ENCODE results near the gene JAKMIP1. TPM values are rescaled to one million over a fixed set of nuclear protein-coding genes. Genes with fewer than 3 reads are reported as not detected.

The JAKMIP1 gene
- total RNA-seq, 2 donors from 2014 or later, result 0.78 to 1.3 TPM

DNA sequence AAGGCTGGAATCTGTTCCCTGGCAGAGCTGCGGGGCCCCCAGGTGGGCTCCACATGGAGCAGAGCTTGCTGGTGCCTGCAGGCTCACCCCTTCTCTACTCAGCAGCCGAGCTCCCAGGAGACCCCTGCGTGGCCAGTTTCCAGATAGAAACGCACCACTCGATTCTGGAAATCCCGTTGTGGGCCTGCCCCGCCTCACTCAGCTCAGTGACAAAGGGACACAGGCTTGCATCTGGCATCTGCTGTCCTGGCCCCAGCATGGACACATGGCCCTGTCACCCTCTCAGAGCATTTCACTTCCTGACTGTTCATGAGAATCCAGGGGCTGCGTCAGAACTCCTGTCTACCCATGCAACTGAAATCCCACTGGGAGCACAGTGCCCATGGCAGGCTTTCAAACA lies 161.6 kb downstream of the JAKMIP1 start:
- Histone ChIP-seq H3K9me3 (no peaks in the 10 kb centered on the region), H3K4me1 (no peaks in the 10 kb centered on the region), H3K4me3 (no peak overlapping the region), H3K27ac (no peak overlapping the region), H3K27me3 (no peaks in the 10 kb centered on the region), H3K36me3 (replicated peaks in 1 of 2; ENCODE audit: insufficient read depth in 1 of 2, low read depth in 2 of 2) (no peaks in the 10 kb centered on the region)
- TF ChIP-seq POLR2A (IDR thresholded peaks at IDR 0.05) (no peak), CTCF (IDR thresholded peaks at IDR 0.05) (no peak)
- 60 to 76% methylated on average over 6 to 8 of the region's 8 CpGs for WGBS, 2 donors
- ATAC-seq, result no peak
- no peak for DNase-seq
- intact Hi-C loops (cut with DNase I), result no loop called here

DNA sequence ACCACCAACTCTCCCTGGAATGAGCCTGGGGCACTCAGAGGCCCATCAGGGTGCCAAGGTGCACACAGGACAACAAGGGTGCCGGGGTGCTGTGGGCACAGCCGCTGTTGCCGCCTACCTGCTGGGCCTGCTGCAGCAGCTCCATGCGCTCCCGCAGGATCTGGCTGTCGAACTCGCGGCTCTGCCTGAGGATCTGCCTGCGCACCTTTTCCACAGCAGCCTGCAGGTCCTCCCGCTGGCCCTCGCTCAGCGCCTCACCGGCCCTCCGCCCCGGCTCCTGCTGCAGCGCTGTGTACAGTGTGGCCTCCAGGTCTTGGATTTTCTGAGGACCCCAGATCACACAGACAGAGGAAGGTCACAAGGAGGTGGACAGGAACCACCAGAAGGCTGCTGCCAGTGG lies 164.6 kb downstream of the JAKMIP1 start:
- intact Hi-C loops (cut with DNase I), result no loop called here
- no peak for DNase-seq
- no peak overlapping the region for H3K27ac ChIP-seq
- ATAC-seq, result no peak
- H3K4me1 ChIP-seq, result no peaks in the 10 kb centered on the region
- H3K27me3 ChIP-seq, result no peaks in the 10 kb centered on the region
- H3K4me3 ChIP-seq, result no peak overlapping the region
- no peaks in the 10 kb centered on the region for H3K36me3 ChIP-seq (replicated peaks in 1 of 2; ENCODE audit: insufficient read depth in 1 of 2, low read depth in 2 of 2)
- no peaks in the 10 kb centered on the region for H3K9me3 ChIP-seq
- TF ChIP-seq CTCF (IDR thresholded peaks at IDR 0.05) (no peak), POLR2A (IDR thresholded peaks at IDR 0.05) (no peak)
- WGBS, 2 donors, result 83 to 100% methylated on average over 1 to 11 of the region's 16 CpGs

DNA sequence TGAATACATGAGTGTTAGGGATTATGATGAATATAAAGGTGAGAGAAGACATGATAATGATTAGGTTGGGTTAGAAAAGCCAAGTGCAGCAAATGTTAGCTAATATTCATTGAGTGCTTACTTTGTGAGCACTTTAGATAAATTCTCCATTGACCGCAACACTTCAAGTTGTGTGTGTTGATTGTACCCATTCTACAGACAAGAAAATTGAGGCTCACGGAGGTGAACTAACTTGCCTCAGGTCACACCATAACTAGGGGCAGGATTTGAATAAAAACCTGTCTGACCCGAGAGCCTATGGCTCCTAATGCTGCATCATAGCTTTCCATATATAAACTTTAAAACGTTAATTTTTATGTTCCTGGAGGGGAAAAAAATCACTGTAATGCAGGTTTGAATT lies 167.0 kb downstream of the JAKMIP1 start:
- no peak overlapping the region for H3K4me3 ChIP-seq
- TF ChIP-seq CTCF (IDR thresholded peaks at IDR 0.05) (no peak), POLR2A (IDR thresholded peaks at IDR 0.05) (no peak)
- intact Hi-C loops (cut with DNase I), result no loop called here
- ATAC-seq (no peak), DNase-seq (no peak)
- no peaks in the 10 kb centered on the region for H3K27me3 ChIP-seq
- WGBS, 2 donors, result 50 to 77% methylated on average over 4 of the region's 4 CpGs
- no peaks in the 10 kb centered on the region for H3K9me3 ChIP-seq
- H3K27ac ChIP-seq, result no peak overlapping the region
- H3K36me3 ChIP-seq (replicated peaks in 1 of 2; ENCODE audit: insufficient read depth in 1 of 2, low read depth in 2 of 2), result no peaks in the 10 kb centered on the region
- H3K4me1 ChIP-seq, result no peaks in the 10 kb centered on the region

DNA sequence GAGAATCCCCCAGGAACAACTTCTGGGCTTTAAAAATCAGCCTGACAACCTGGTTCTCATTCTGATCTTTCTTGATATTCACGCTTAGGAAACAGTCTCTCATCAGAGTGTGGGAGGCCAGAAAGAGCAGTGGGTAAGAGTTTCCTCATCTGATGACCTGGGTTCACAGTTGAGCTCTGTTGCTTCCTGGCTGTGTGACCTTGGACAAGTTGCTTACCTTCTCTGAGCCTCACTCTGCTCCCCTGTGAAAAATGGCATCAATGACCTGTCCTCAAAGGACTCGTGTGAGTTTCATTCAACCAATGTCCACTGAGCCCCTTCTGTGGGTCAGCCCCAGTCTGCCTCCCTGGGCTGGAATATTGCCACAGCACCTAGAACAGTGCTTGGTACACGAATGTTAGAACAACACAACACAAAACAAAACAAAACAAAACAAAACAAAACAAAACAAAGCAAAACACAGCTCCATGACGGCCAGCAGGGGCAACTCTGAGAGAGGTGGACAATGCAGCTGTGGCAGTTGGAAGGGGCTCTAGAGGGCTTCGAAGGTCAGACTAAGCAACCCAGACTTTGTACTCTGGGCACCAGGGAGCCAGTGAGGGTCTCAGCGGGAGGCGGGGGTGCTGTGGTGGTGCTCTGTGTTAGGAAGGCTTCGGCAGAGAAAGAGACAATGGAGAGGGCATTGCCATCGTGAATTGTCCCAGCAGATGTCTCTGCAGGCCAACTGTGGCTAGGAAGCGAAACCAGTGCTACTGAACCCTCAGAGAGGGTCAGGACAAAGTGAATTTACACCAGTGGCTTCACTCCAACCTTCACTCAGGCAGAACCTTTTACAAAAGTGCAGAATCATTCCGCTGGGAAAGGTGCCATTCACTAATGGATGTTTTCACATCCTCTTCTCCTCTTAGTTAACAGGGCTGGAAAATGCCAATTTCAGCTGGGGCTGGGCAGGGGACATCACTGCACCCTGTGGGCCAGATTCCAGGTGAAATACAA lies 167.8 kb downstream of the JAKMIP1 start:
- Histone ChIP-seq H3K27me3 (no peaks in the 10 kb centered on the region), H3K4me1 (no peaks in the 10 kb centered on the region), H3K9me3 (no peaks in the 10 kb centered on the region), H3K36me3 (replicated peaks in 1 of 2; ENCODE audit: insufficient read depth in 1 of 2, low read depth in 2 of 2) (no peaks in the 10 kb centered on the region), H3K27ac (no peak overlapping the region), H3K4me3 (no peak overlapping the region)
- intact Hi-C loops (cut with DNase I), result no loop called here
- 53 to 54% methylated on average over 10 to 11 of the region's 11 CpGs for WGBS, 2 donors
- DNase-seq (peak in 3 of 4 donors; percentile 32 to 53 (median 36)), ATAC-seq (no peak)
- TF ChIP-seq POLR2A (IDR thresholded peaks at IDR 0.05) (no peak), CTCF (IDR thresholded peaks at IDR 0.05) (no peak)

Measured in body of pancreas (tissue), 4 donors.